CD4-positive, alpha-beta T cell treated with Interleukin-4 for 1 hour (primary cell): ENCODE results near the gene TTC28.
A peak's percentile ranks its signal among the peaks of the same experiment; 100 is the strongest.

Source experiments
- DNase-seq, 2 donors: peaks; one replicate each; pipeline ENCODE4 v3.0.0-alpha.2; 2020 to 2022

The TTC28 gene

DNA sequence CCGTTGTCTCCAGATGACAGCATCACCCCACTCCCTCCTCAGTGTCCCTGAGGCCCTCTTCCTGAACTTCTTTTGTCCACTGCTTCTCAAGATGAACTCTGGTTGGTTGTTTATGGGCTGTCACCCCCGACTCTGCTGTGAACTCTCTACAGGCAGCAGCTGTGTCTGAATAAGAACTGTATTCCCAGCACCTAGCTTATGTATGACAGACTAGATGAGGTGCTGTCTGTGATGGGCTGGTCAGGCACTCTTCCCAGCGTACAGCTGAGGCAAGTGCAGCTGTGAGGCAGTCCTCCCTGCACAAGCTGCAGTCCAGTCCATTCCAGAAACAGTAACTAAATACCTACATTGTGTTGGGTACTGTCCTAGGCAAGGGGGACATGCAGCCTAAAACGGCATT, 649.2 kb downstream of the TTC28 start:
- DNase-seq, result no peak

DNA sequence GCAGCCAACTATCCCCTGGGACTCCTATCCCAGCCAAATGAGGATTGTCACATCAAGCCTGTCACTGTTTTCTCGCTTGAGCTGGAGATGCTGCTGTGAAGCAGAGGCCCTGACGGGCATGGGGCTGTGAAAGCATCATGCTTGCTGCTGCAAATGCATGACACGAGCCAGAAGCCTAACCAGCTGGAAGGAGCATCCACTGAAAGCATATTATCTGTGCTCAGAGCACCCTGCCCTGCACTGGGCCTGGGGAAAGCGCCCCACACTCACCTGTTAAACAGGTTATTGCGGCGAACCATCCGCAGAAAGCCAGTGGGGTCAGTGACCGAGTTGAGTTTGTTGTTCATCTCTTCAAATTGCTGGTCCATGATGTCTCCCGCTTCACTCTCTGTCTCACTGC, 649.7 kb downstream of the TTC28 start:
- no peak for DNase-seq

DNA sequence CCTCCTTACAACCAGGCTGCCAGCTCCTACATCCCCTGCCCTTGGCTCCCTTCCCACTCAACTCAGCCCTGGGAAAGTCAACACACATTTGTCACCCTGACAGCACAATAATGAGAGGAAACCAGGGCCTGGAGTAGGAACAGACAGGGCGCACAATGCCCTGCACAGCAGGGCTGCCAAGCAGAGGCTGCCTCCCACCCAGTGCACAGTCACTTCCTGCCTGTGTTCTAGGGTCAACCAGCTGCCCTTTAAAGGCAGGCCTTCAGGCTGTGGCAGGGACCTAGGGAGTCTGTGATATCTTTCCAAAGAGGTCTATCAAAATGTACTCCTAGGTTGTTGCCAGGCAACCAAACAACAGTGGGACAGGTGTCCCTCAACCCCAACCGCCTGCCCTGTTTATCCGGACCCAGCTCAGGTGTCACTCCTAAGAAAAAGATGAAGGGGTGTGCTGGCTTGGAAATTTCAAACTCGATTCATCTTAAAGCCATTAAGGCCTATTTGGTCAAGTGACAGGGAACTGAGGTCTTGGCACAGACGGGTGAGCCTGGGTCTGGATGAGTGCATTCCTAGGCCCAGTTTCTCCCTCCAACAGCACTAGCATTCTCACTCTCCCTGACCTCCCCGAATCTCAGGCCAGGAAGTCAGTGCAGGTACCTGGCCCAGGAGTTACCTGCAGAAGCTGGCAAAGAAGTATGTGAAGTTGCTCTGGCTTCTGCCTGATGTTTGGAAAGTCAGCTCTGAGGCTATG, 650.3 kb downstream of the TTC28 start:
- DNase-seq, result no peak

DNA sequence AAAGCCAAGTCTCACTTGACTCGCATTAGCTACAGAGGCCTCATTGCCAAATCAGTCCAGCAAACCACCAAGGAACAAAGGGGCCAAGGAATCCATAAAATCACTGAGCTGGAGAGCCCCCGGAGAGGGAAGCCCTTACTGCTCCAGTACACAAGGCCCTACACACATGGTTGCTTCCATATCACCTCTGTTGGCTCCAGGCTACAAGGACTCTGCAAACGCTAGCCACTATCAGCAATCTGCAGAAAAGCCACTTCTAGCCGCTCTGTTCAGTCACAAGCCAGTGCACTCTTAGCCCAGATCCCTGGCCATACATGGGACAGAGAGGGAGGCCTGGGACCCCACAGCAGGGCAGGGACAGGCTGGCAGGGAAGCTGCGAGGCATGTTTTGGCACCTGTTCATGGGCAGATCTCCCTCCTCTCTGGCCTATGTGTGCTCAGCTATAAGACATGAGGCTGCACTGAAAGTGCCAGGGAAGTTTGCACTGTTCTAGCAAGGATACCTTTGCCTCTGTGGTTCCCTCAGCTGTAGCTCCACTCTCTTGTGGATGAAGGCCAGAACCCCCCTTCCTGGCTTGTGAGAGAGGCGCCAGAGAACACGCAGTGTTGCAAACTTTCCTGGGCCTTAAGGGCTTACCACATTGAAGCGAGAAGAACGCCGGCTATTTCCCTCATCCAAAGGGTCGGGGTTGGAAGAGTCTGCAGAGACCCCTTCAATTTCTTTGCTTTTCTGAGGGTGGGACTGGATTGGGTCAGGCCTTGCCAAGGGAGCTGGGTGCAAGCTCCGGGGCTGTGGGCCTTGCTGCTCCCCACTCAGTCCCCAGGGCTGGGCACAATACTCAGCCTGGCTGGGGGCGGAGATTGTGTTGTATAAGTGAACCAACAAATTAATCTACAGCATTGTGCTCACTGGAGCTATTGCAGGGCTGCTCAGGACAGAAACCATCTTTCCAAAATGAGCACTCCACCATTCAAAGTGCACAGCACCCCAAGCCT, 651.9 kb downstream of the TTC28 start:
- DNase-seq, result no peak

DNA sequence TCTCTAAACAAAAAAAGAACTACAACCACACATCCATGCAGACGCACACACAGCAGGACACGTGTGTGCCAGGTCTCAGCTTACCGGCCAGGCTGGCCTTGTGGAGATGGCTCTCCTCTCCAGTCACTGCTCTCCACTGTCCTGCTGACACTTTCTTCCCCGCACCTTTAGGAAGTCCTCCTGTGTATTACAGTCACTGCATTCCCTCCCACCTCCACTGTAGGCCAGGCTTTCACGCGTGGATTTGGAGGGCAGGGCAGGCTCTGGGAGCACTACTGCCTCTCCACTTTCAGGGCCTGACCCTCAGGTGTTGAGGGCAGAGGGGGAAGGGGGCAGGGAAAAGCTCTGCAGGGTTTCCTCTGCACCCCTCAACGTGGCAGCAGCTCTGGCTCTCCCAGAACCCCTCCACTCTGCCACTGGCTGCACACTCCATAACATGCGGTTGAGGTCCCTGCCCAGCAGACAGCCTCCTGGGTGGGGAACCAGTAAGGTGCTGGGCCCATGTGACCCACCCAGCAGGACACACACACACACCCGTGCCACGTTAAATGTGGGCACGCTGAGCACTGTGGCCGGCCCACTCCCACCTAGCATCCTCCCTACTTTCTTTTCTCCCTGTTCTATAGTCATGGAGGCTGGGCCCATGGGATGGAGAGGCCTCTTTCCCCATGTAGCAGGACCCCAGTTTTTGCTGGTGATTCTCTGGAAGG, 653.6 kb downstream of the TTC28 start:
- DNase-seq, result peak in 1 of 2 donors; percentile 4

DNA sequence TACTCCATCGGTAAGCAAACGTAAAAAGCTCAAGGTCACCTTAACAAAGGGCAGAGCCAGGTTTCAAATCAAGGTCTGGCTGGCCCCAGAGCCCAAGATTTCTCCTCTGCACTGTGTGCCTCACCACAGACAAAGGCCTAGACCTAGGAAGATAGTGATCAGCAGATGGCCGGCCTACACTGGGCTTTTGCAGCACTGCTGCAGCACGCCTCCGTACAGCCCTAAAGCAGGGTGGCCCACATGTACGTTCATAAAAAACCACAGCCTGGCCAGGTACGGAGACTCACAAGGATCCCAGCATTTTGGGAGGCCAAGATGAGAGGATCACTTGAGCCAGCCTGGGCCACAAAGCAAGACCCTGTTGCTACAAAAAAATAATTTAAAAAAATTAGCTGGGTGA, 654.3 kb downstream of the TTC28 start:
- no peak for DNase-seq

DNA sequence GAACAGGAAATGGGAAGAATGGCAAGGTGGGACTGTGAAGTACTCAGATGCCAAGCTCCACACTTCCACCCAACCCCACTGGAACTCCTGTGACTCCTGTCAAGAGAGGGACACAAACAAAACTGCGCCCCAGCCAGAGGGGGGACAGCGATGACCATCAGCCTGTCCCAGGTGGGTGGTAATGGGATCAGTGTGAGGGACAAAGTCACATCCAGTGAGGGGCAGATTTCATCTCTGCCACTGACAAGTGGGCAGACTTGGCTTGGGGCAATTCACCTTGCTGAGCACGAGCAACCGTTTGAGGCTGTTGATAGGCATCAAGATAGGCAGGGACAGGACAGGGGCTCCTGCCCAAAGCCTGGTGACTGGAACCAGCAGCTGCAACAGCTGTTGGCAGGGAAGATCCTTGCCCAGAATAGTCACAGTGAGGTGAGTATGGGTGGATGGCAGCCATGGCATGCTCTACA, 655.2 kb downstream of the TTC28 start:
- DNase-seq, result no peak

DNA sequence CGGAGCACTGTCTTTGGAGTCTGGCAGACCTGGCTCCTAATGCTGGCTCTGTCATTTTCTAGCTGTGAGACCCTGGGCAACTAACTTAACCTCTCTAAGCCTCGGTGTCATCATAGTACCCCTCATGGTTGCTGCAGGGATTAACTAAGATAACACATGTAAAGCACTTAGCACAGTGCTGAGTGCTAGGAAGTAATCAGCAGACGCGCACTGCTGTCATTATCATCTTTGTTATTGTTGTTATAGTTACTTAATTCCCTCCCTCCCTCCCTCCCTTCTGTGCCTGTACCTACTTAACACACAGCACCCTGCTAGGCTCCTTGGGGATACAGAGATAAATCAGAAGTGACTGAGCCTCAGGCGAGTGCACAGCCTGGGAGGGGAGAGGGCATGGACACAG, 655.9 kb downstream of the TTC28 start:
- no peak for DNase-seq

DNA sequence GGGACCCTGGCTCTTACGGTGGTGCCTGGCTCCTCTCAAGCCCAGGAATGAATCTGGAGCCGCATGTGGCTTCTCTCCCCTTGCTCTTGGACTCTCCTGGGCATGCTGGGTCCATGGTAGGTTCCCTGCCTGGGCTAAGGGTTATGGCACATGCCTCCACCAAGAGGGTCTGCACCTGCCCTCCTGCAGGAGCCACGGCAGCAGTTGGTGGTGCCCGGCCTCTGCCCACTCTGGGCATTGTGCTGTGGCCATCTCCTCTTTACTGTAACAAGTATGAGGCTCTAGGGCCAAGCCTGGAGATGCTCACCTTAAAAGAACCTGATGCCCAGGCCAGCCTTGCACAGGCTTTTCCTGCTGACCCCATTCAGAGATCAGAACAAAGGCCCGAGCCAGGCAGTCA, 656.6 kb downstream of the TTC28 start:
- no peak for DNase-seq

DNA sequence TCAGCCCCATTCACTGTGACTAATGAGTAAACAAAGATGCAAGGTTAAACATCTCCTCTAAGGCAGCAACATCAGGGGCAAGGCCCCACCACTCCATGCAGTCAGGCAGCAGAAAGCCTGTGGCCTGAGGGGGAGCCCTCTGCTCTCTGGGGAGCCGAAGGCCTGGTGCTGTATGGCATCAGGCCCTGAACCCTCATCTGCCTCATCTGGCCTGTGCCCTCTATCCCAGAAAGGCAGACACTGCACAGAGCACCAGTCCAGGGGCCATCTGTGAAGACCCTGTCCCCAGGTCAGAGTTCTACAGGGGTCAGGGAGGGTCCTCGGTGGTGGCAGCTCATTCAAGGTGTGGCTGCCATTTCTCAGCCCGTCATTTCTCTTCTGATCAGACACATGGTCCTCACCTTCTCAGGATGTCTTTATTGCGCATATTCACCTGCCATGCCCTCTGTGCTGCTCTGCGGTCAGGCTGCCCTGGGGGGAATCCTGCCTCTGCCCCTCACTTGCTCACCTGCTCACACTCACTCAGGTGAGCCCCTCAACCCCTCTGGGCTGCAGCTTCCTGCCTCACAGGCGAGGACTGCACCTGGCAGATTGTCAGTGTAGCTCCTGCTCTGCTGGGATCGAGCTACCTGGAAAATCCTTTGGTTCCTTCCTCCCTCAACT, 657.5 kb downstream of the TTC28 start:
- DNase-seq, result no peak

DNA sequence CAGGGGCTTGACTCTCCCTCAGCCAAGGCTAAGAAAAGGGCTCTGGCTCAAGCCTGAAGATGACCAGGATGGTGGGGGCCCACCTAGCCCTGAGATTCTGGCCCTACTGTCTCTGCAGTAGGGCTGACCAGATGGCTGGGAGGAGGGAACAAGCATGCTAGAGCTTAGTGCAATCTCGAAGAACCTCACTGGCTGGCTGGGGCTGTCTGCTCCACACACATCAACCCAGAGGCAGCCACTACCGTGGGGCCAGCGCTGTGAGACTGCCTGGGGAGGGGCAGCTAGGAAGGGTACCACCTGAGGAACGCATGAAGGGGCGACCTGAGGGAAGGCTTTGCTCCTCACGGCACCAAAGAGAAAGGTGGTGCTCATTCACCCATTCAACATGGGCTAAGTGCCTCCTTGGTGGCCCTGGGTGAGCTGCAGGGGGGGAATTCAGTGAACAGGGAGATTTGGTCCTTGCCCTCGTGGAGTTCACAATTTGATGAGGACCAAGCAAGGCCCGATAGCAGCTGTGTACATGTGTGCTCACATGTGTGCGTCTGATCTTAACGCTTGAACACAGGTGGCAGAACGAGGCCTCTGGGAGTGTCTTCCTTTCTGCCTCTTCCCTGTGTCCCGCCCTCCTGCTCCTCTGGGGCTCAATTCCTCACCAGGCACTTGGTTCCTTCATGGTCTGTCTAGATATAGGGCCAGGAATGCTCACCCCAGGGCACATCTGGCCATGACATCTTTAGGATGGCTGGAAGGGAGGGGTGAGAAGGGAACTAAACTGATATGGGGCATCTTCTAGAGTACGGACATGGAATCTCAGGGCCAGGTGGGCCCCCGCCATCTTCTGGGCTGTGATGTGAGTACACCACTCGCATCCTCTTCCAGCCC, 658.3 kb downstream of the TTC28 start:
- no peak for DNase-seq

DNA sequence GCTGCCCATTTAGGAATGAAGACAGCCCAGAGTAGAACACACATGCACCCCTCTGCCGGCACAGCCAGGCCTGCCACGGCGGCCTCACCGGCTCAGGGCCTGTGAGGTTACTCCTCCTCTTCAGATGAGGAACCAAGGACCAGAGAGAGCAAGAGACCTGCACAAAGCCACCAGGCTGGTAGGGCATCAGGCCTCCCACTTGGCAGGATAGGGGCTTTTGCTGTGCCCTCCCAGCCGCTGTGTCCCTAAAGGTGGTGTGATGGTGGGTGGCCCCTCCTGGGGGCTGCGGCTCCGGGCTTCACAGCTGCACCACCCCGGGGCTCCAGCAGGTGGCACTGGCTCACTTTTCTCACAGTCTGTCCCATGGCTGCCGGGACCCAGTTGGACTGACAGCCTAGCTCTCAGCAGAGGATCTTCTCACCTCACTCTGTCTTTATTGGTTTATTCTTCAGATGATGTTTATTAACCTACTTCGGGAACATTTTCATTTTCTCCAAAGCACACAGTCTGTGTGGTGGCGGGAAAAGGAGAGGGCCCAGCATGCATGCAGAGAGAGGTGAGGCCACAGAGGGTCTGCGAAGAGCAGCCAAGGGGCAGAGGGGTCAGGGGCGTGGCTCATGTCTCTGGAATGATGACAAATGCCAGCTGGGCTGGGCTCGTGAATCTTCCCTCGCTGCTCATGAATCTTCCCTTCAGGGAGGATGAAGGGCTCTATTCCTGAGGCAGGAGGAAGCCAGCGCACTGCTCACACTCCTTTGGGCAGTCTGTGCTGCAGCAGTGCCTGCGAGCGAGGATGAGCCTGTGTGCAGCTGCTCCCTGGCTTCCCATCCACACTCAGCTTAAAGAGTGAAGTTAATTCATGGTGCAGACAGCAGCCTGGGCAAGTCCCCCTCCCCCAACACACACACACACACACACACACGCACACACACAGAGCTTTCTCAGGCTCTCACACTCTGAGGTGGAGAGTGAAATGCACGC, 659.5 kb downstream of the TTC28 start:
- DNase-seq, result peak; percentile 51 to 59

DNA sequence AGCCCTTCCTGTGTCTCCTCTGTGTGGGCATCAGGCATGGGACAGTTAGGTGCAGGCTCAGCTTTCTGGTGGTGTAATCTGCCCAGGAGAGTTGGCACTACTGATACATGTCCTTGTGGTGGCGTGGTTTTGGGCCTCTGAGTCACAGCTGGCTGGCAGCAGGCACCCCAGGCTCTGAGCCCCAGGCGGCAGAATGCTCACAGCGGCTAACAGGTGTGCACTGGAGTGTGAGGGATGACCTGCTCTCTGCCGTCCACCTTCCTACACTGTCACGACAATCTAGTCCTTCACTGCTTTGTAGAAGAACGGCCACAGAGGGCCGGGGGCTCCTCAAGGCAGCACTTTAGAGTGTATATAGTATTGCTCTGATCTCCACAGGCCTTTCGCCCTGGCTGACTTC, 660.3 kb downstream of the TTC28 start:
- DNase-seq, result no peak

DNA sequence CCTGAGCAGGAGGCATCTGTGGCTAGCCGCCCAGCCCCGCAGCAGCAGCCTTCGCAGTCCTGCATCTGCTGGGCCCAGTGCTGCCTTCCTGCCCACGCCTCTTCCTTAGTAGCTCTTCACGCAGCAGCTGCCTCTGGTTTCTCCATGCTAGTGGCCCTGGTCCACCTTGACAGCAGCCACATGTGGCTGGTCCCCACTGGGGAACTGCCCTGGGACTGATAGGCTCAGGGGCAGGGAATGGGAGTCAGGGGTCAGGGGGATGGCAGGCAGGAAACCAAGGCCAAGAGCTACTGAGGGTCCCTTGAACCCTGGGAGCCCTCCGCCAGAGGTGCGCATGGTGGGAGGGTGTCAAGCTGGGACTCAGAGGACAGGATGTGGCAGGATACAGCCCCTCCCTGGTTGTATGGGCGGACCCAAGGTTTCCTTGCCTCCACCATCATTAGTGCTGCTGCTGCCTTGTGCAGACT, 661.1 kb downstream of the TTC28 start:
- no peak for DNase-seq

DNA sequence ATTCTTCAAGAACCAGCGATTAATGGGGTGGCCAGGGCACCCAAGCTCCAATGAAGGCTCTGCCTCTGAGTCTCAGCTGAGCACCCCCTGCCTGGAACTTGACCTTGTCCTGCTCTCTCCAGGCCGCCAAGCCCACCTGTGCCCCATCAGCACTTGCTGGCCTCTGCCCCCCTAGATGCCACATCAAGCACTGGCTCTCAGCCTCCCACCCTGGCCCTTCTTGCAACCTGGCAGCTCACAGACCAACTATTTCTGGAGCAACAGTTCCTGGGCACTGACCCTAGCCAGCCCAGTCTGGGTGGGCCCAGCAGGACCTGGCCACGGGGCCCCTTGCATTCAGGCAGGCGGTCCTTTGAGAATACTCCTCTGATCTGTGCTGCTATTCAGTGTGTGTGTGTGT, 661.8 kb downstream of the TTC28 start:
- no peak for DNase-seq

DNA sequence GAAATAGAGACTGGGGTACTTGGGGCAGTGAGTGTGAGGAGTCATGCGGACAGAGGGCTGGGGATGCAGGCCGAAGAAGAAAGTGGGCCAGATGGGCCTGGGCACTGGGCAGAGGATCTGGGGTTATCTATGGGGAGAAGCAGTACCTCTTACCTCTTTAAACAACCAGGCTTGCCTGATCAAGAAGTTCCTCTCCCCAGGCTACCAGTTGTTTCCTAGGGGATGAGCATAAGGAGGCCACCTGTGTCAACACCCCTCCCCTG, 662.2 kb downstream of the TTC28 start:
- DNase-seq, result no peak

DNA sequence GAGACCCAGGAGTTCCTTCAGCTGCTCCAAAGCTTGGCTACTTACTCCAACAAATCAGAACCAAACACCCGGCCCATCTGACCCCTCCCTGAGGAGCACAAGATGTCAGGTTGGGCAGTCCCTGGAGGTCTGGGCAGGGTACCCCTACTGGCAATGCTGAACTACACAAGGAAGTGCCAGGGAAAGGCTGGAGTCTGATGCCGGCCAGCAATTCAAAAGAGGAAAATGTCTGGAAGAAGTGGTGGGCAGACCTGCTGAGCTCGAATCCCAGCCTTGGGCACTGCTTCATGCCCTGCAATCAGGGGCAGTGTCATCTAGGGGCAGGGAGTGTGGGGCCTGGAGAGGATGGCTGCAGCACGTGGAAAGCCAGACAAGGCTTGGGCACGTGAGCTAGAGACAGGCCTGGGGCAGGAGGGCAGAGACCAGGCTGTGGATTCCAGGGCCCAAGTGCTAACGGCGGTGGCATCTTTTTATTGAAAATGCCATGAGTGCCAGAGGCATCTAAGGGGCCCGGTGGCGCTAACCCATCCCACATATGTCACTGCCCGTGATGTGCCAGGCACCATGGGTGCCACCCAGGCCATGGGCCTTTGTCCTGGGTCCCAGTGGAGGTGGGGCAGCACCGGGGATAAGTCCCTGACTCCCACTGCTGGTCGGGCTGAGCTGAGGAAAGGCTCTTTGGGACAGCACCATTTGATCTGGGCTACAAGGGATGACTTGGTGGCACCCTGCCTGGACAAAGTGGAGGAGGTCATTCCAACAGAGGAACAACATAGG, 662.7 kb downstream of the TTC28 start:
- DNase-seq, result no peak

DNA sequence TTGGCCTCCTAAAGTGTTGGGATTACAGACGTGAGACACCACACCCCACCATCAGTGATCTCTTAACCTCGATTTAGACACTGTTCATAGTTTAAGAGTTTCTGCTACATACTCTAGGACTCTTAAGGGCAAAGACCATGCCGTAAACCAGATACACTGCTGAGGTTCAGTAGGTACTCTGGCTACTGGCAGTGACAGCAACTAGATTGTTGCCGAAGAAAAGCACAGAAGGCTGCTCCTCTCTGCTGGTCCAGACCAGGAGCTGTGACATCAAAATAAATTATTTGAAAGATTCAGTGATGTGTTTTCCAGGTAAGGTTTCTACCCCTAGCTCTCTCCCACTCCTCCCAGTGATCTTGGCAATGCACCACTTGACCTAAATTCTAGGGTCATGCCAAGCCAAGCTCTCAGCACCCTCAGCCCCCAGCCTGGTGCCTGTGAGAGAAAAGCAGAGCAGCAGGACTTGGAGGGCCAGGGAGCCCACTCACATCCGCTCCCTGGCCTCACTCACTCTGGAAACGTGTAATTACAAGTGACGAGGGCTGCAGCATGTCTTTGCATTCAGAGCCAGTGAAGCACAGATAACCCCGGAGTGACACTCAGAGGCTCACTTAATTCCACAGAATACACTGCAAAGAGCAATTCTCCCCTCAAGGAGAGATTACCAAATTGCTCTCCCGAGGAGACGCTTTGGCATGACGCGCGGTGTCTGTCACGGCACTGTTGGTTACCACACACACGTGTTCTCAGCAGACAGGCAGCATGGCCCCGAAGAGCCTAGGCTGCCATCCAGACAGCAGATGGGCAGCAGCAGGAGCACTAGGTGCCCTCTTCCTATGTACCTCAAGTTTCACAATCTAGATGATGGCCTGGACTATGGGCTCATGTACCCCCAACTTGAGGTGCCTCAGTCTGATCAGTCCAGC, 663.7 kb downstream of the TTC28 start:
- DNase-seq, result no peak

DNA sequence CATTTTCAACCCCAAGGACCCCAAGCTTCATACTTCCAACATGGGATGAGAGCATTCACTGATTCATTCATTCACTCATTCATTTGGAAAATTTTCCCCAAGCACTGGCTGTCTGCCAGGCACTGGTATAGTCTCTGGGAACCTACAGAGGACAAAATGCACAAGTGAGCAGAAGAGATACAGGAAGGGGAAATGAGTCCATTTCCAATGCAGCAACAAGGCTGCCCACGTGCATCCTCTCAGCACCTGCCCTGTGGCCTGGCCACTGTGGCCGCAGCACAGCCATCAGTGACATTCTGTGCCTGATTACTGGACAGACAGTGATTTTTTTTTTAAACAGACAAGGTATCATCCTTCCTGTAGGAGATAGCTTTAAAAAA, 664.6 kb downstream of the TTC28 start:
- no peak for DNase-seq
